Left ventricle myocardium superior (tissue), 1 donor: ENCODE measurements around the gene PALM3. TPM values are rescaled to one million over a fixed set of nuclear protein-coding genes. Genes with fewer than 3 reads are reported as not detected.

Experiments used
- ATAC-seq: fragments of 200-7000 bp; cut with Tn5 transposase; one replicate; pipeline ENCODE4 v1.9.1; 2020; ENCODE audit warnings: mild to moderate bottlenecking, moderate library complexity
- DNase-seq: peaks from one replicate; pipeline ENCODE4 v3.0.0-alpha.2; 2020
- intact Hi-C: fragments of 100-400 bp; cut with micrococcal nuclease; formaldehyde crosslinking; loops from one replicate; pipeline ENCODE4 v1.11.0; 2022
- long read RNA-seq: library from polyadenylated mRNA; unstranded; transcript quantifications from one replicate; pipeline ENCODE4 v2.0.0, GENCODE V29; 2021
- total RNA-seq: library from RNA; stranded (reverse); fragmentation: NEBNext Ultra II Directional; extraction: Animal tissue kit (Norgen Biotek cat#: 25700); gene quantifications from one replicate; pipeline ENCODE4 v1.2.1, GENCODE V29; 2021
- donor health status: DM: no; HTN: yes; CAD: no; lungs with severe emphysema.

PALM3 gene, protein sequence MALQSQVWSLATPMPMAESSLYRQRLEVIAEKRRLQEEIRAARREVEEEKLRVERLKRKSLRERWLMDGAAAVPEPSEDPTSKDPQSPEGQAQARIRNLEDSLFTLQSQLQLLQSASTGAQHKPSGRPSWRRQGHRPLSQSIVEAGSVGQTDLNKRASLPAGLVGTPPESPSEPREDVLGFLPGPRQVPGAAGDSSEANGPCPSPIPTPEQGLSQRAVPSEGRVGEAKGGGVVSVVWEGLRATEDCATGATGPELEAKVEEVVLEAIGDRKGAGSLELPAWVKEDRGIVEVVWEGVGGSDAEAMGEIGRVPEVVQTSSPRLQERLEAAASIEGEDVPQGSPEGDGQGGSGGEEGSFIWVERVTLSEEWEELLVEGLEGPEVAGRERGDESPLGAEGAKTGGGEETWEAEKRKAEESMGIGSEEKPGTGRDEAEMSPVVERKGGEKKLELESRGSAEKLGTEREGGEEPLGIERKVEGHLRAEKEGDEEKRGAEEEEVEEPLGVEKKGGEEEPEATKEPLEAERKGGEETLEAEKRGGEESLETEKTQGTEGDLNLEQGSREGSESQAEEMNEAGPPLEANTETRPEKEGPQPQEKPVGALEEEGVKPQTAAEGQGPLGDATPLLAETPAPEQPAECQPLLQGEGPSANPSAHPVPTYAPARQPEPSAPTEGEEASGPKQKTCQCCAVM
- not detected for total RNA-seq
- long read RNA-seq = 0 reads

DNA sequence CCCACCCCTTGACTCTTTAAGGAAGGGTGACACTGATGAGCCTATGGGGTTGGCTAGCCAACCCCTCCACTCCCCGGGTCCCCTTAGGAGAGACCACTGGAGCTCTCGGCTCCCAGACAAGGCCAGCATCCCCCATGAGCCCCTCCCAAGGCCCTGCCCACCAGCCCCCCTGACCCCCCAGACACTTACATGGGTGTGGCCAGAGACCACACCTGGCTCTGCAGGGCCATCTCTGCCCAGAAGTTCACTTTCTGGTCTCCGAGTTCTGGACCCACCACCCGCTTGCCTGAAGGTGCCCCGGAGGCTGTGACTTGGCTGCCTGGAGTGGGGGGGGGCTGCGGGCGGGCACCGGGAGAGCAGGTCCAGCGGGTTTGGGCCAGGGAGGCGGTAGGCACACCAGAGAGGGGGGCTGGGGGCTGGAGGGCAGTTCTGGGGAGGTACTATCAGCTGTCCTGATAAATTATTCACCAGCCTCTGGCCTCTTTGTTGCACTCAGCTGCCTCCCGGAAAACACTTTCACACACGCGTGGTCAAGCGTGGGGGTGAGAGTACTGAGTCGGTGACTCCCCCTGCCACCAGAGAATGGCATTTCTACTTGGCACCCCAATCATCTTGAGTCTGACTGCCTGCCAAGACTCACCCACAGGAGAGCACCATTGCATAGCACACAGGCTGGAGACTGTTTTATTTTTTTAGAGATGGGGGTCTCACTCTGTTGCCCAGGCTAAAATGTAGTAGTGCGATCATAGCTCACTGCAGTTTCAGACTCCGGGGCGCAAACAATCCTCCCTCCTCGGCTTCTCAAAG, at the start of gene PALM3:
TSS of gene PALM3 (minus strand) at position 326 of the 807 bp plus-strand sequence. CDS start at position 230, 96 bp downstream.
- peak; percentile 27 for ATAC-seq
- DNase-seq = no peak
- intact Hi-C loops = no loop called here

GRCh38 chr19:14111486-14111885, 49.6 kb upstream of the PALM3 start:
- intact Hi-C loops = no loop called here
- ATAC-seq = no peak

DNA sequence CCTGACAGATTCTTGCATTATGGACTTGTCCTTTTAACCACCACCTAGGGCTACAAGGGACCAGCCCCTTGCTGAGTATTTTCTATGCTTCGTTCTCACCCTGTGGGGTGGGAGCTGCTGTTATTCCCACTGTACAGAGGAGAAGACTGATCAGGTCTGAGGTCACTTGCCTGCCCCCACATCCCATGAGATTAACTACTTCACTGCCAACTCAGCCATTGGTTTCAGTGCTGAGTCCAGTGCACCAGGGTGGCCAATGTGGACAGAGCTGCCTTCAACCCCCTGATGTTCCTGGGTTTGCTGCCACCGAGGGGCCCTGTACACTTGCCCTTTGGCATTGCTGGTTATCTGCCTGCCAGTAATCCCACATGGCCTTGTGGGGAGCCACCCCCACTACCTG, 48.8 kb upstream of the PALM3 start:
- DNase-seq (no peak), ATAC-seq (no peak)
- intact Hi-C loops = no loop called here

More at GRCh38 chr19:14111486-14111885, 49.6 kb upstream of the PALM3 start:
- no peak for DNase-seq

- ATAC-seq (peak; percentile 91), DNase-seq (peak; percentile 88)
- intact Hi-C loops = no loop called here
Observed at GRCh38 chr19:14107581-14108461, 45.9 kb upstream of the PALM3 start.

GRCh38 chr19:14106840-14107239, 45.0 kb upstream of the PALM3 start:
- DNase-seq = peak; percentile 54
- ATAC-seq = peak; percentile 58
- intact Hi-C loops = no loop called here

DNA sequence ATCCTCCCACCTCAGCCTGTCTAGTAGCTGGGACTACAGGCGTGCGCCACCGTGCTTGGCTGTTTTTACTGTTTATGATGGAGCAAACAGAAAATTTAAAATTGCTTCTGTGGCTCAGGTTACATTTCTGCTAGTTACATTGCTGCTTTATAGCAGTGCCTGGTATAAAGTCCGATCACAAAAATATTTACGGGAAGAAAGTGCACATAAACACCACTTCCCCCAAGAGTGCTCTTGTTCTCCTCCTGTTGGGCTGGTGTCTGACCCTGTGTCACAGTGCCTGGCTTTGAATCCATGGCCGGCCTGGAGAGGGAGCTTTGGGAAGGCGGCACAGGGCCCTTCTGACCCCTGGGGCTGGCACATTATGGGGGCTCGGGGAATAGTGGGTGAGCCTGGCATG, 43.8 kb upstream of the PALM3 start:
- ATAC-seq (no peak), DNase-seq (no peak)
- intact Hi-C loops = no loop called here

- ATAC-seq (no peak), DNase-seq (no peak)
- intact Hi-C loops = no loop called here
Observed at GRCh38 chr19:14103310-14103709, 41.4 kb upstream of the PALM3 start.

DNA sequence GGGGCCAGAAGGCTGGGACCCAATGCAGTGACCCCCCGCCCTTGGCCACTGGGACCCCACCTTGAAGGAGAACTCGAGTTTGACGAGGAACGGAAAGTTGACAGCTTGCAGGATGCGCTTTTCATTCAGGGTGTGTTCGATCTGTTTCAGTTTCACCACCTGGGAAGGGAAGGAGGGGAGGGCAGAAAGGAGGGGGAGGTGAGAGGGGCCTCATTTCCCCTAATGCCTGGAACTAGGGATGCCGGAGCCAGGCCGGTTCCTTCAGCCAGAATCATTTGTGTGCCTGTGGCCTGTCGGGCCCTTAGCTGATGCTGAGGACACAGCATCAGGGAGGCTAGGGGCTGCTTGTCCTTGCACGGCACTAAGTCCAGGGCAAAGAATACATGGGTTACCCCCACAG, 40.9 kb upstream of the PALM3 start:
- no peak for ATAC-seq
- DNase-seq = no peak
- intact Hi-C loops = no loop called here

DNA sequence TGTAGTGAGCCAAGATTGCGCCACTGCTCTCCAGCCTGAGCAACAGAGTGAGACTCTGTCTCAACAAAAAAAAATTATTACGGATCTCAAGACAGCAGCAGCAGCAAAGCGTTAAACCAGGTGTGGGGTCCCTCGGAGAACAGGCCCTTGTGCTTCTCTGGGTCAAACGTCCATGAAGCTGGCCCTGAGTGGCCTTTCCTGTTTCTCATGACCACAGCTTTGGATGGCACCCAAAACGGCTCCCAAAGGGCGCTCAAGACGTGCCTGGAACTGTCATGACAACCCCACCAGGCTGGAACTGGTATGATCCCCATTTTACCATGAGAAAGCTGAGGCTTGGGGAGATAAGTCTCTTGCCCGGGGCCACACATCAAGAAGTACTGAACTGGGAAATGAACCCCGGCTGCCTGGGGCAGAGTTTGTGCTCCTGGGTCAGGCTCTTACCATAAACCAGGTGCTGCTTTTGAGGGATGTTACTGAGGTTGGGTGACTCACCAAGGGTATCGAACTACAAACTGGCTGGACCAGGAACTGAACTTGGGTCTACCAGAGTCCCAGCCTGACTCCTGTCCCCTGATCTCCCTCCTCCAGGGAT, 40.3 kb upstream of the PALM3 start:
- intact Hi-C loops = no loop called here
- DNase-seq = no peak
- no peak for ATAC-seq

GRCh38 chr19:14101003-14101545, 39.2 kb upstream of the PALM3 start:
- intact Hi-C loops = no loop called here
- ATAC-seq (no peak), DNase-seq (no peak)

DNA sequence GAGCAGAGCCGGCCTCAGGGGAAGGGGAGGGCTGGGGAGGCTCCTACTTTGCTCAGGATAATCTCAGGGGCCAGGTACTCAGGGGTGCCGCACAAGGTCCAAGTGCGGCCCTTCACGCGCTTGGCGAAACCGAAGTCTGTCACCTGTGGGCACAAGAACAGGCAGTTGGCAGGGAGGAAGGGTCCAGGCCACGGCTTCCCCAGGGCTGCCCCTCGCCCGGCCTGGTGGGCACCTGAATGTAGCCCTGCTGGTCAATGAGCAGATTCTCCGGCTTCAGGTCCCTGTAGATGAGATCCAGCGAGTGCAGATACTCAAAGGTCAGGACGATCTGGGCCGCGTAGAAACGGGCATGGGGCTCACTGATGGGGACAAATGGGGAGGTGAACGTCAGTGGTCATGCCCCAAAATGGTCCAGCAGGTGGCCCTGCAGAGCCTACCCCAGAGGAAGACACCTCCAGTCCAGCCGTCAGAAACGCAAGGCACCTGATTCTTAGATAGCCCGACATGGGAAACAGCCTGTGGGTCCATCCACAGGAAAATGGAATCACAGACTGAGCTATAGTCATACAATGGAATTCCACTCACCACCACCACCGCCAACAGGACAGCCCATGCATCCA, 35.8 kb upstream of the PALM3 start:
- intact Hi-C loops = no loop called here
- ATAC-seq (peak; percentile 34), DNase-seq (no peak)

- DNase-seq = no peak
- intact Hi-C loops = no loop called here
- no peak for ATAC-seq
Observed at GRCh38 chr19:14096272-14096992, 34.6 kb upstream of the PALM3 start.

DNA sequence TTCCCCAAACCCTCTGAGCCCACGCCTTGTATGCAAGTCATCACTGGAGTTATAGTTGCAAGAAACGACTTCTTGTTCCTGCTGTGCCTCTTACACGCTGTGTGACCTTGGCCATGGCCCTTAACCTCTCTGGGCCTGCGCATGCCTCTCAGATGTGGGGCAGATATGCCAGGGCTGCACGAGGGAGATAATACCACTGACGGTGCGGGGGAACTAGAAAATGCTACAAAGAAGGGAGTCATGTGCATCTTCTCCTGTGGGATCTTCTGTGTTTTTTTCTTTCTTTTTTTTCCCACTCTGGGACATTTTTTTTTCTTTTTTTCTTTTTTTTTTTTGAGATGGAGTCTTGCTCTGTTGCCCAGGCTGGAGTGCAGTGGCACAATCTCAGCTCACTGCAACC, 33.0 kb upstream of the PALM3 start:
- DNase-seq (no peak), ATAC-seq (no peak)
- intact Hi-C loops = no loop called here

- intact Hi-C loops = no loop called here
- DNase-seq (no peak), ATAC-seq (no peak)
Observed at GRCh38 chr19:14093117-14093823, 31.4 kb upstream of the PALM3 start.

DNA sequence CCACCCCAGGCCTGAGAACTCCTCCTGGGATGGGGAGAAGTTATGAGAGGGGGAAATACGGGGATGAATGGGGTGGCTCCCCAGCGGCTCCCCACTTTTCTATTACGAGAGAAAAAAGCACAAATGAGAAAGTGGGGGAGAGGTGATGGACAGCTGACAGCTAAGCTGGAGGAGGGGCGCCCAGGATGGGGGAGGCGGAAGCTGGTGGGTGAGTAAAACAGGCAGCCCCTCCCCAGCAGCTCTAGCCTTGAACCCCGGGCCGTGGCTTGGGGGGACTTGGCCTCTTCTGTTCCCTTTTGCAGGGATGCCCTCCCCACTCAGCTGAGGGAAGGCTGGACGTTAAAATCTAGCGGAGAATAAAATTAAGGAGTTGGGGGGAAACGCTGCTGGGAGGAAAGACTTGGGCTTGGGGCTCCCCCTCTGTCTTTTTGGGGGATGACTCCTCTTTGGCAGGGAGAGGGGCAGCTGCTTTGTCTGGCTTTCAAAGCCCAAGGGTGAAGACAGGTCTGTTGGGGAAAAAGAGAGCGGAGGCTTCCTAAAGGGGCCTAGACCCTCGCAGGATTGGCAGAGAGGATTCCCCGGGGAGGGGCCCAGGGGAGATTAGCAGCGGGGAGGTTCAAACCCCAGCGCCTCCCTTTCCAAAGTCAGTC, 30.1 kb upstream of the PALM3 start:
- intact Hi-C loops = no loop called here
- DNase-seq (peak; percentile 46), ATAC-seq (no peak)
